HepG2 (cell line): ENCODE data around the gene PRSS36. TPM values are rescaled to one million over a fixed set of nuclear protein-coding genes. Genes with fewer than 3 reads are reported as not detected.

Experiments used
- ATAC-seq: fragments of 200-7000 bp; cut with Tn5 transposase; 3 replicates; pipeline ENCODE4 v1.9.1; 2020; ENCODE audit warnings: mild to moderate bottlenecking, moderate library complexity
- BruUV-seq: library from RNA; stranded (reverse); fragments of 400-500 nt; replicated peaks from 2 replicates; lab custom pipeline; 2021; lab: Mats Ljungman, UMichigan
- CTCF ChIA-PET: fragments of 300-600 bp; formaldehyde crosslinking; extraction: SDS; loops from one replicate; lab custom pipeline; 2021; ENCODE audit warnings: low total read pairs, inconsistent platforms, low intra/inter-chr PET ratio; lab: Yijun Ruan, JAX
- POLR2A ChIA-PET: fragments of 350-600 bp; sonication (Branson Sonifier 250); formaldehyde crosslinking; loops from one replicate; lab custom pipeline; 2020; ENCODE audit warnings: antibody characterized with exemption, inconsistent platforms; lab: Yijun Ruan, JAX
- DNase-seq: peaks from one replicate; pipeline ENCODE4 v3.0.0-alpha.2; 2015; ENCODE audit warnings: low spot score
- FAIRE-seq: peaks from 3 replicates; lab custom pipeline; 2011; peaks lifted over from hg19 to GRCh38; lab: Jason Lieb, UNC
- H2AFZ ChIP-seq: one replicate; pipeline ENCODE4 v1.6.1; 2011; ENCODE audit warnings: low read length, inconsistent platforms
- H3K27ac ChIP-seq: fragments of 300-600 bp; 3 replicates; pipeline ENCODE4 v1.8.0; 2011; ENCODE audit warnings: mixed run types, mild to moderate bottlenecking, mixed read lengths, low read length, inconsistent platforms; ENCODE audit not compliant: insufficient read depth; ENCODE audit errors: extremely low read length
- H3K27me3 ChIP-seq, 2 experiments: fragments of 200-600 bp in 1 of 2; 2 replicates in 1 of 2; 3 replicates in 1 of 2; pipeline versions ENCODE4 v1.6.0 to v1.8.0; 2011; ENCODE audit warnings: low read length in 2 of 2, mild to moderate bottlenecking in 2 of 2, moderate library complexity in 2 of 2, inconsistent platforms in 1 of 2; ENCODE audit not compliant: insufficient read depth in 2 of 2, control insufficient read depth in 1 of 2
- H3K36me3 ChIP-seq, 2 experiments: fragments of 200-600 bp in 1 of 2; replicated peaks in 1 of 2; 2 replicates in 1 of 2; 3 replicates in 1 of 2; pipeline versions ENCODE4 v1.5.1 to v1.8.0; 2011; ENCODE audit warnings: low read length in 2 of 2, inconsistent platforms in 1 of 2; ENCODE audit not compliant: insufficient read depth in 2 of 2, control insufficient read depth in 1 of 2
- H3K4me1 ChIP-seq: 2 replicates; pipeline ENCODE4 v1.5.1; 2012; ENCODE audit warnings: low read length, inconsistent platforms; ENCODE audit not compliant: insufficient read depth
- H3K4me2 ChIP-seq: 2 replicates; pipeline ENCODE4 v1.6.0; 2011; ENCODE audit warnings: low read depth, low read length, inconsistent platforms
- H3K4me3 ChIP-seq, 3 experiments: fragments of 200-600 bp in 1 of 3; sonication (generic), shearing (Covaris generic) in 1 of 3; replicated peaks in 1 of 3; 2 replicates each; pipeline ENCODE4 v1.5.1; 2011 to 2016; ENCODE audit warnings: low read length in 3 of 3, inconsistent platforms in 2 of 3, low read depth in 2 of 3, mild to moderate bottlenecking in 2 of 3, control low read depth in 1 of 3, mixed read lengths in 1 of 3; ENCODE audit not compliant: insufficient read depth in 1 of 3
- H3K79me2 ChIP-seq: one replicate; pipeline ENCODE4 v1.6.1; 2011; ENCODE audit warnings: low read length, inconsistent platforms; ENCODE audit not compliant: insufficient read depth
- H3K9ac ChIP-seq: 2 replicates; pipeline ENCODE4 v1.6.0; 2011; ENCODE audit warnings: mild to moderate bottlenecking, low read depth, low read length, inconsistent platforms; ENCODE audit not compliant: insufficient read depth
- H3K9me3 ChIP-seq: 2 replicates; pipeline ENCODE4 v1.5.1; 2012; ENCODE audit warnings: mild to moderate bottlenecking, low read length
- H4K20me1 ChIP-seq: 2 replicates; pipeline ENCODE4 v1.6.0; 2011; ENCODE audit warnings: inconsistent platforms, mild to moderate bottlenecking, low read length, moderate library complexity; ENCODE audit not compliant: insufficient read depth
- CAMTA2 ChIP-seq: sonication (generic); formaldehyde crosslinking; IDR thresholded peaks from 2 replicates; pipeline ENCODE4 v1.4.0; 2020; ENCODE audit warnings: mild to moderate bottlenecking, missing genetic modification reagents, borderline replicate concordance
- HES4 ChIP-seq: sonication (generic); formaldehyde crosslinking; IDR thresholded peaks from 2 replicates; pipeline ENCODE4 v1.9.0; 2021; ENCODE audit warnings: mild to moderate bottlenecking, missing genetic modification reagents, borderline replicate concordance
- HOXA3 ChIP-seq: sonication (generic); formaldehyde crosslinking; IDR thresholded peaks from 2 replicates; pipeline ENCODE4 v1.5.0; 2020; ENCODE audit warnings: missing genetic modification reagents
- PBX2 ChIP-seq: IDR thresholded peaks from 2 replicates; pipeline ENCODE4 v1.6.1; 2016; ENCODE audit warnings: control low read depth
- RAD51 ChIP-seq: fragments of 450-650 bp; IDR thresholded peaks from 2 replicates; pipeline ENCODE4 v1.6.1; 2016; ENCODE audit warnings: borderline replicate concordance
- SMARCC2 ChIP-seq: fragments of 450-650 bp; IDR thresholded peaks from 2 replicates; pipeline ENCODE4 v1.6.1; 2017; ENCODE audit warnings: antibody characterized with exemption, mild to moderate bottlenecking
- SPEN ChIP-seq: sonication (generic); formaldehyde crosslinking; IDR thresholded peaks from 2 replicates; pipeline ENCODE4 v1.5.1; 2020; ENCODE audit warnings: low read depth, mild to moderate bottlenecking, missing genetic modification reagents
- THAP7 ChIP-seq: sonication (generic); formaldehyde crosslinking; IDR thresholded peaks from 2 replicates; pipeline ENCODE4 v1.8.1; 2023; ENCODE audit warnings: mild to moderate bottlenecking, missing genetic modification reagents
- ZHX2 ChIP-seq, 2 experiments: sonication (generic) in 1 of 2; formaldehyde crosslinking in 1 of 2; IDR thresholded peaks; 2 replicates each; pipeline versions ENCODE4 v1.6.1 to v1.9.0; 2014 to 2022; ENCODE audit warnings: antibody characterized with exemption in 1 of 2, borderline replicate concordance in 1 of 2, inconsistent platforms in 1 of 2, low read depth in 1 of 2, missing genetic modification reagents in 1 of 2
- ZNF317 ChIP-seq: sonication (generic); formaldehyde crosslinking; IDR thresholded peaks from 2 replicates; pipeline ENCODE4 v1.5.0; 2020; ENCODE audit warnings: mild to moderate bottlenecking, missing genetic modification reagents
- ZNF333 ChIP-seq: sonication (generic); formaldehyde crosslinking; IDR thresholded peaks from 2 replicates; pipeline ENCODE4 v1.4.0; 2020; ENCODE audit warnings: mild to moderate bottlenecking, missing genetic modification reagents, borderline replicate concordance
- ZNF468 ChIP-seq: sonication (generic); formaldehyde crosslinking; IDR thresholded peaks from 2 replicates; pipeline ENCODE4 v1.8.0; 2022; ENCODE audit warnings: mild to moderate bottlenecking, moderate library complexity, missing genetic modification reagents
- ZNF605 ChIP-seq: sonication (generic); formaldehyde crosslinking; IDR thresholded peaks from 2 replicates; pipeline ENCODE4 v1.8.0; 2022; ENCODE audit warnings: mild to moderate bottlenecking, missing genetic modification reagents
- ZNF746 ChIP-seq: sonication (generic); formaldehyde crosslinking; IDR thresholded peaks from 2 replicates; pipeline ENCODE4 v1.8.0; 2022; ENCODE audit warnings: mild to moderate bottlenecking, missing genetic modification reagents
- WGBS: methylation state at CpG from one replicate; pipeline ENCODE4 v1.1.6; 2017; ENCODE audit warnings: low lambda C conversion rate; 5-methylcytosine and 5-hydroxymethylcytosine counted together
- in situ Hi-C: cut with HindIII; loops from 2 replicates; pipeline ENCODE4 v1.10.0; 2017; ENCODE audit warnings: low pct_unique_long_range_greater_than_20kb; ENCODE audit not compliant: extremely low pct_ligation_motif_present
- intact Hi-C: fragments of 100-400 bp; cut with micrococcal nuclease; formaldehyde crosslinking; loops from one replicate; pipeline ENCODE4 v1.10.0; 2022; ENCODE audit not compliant: unreplicated experiment
- polyA plus RNA-seq, 8 experiments: library from polyadenylated mRNA; depleted of rRNA in 3 of 8; stranded (reverse) in 7 of 8; unstranded in 1 of 8; fragments of >200 nt; fragmentation: Illumina TruSeq in 4 of 8; extraction: Trizol in 4 of 8; gene quantifications; 2 replicates each; pipeline versions ENCODE4 v1.2.1 to v1.2.3, GENCODE V29; 2011 to 2016; ENCODE audit warnings: low read depth in 4 of 8, missing spikeins in 1 of 8, mixed read lengths in 1 of 8; ENCODE audit not compliant: insufficient read depth in 1 of 8
- total RNA-seq, 5 experiments: library from RNA; depleted of rRNA; stranded (reverse); fragments of >200 nt; fragmentation: Illumina TruSeq; extraction: Trizol; gene quantifications; 2 replicates each; pipeline ENCODE4 v1.2.3, GENCODE V29; 2016; ENCODE audit warnings: low read depth in 1 of 5

The PRSS36 gene
- total and polyA plus RNA-seq, 2 of the 13 experiments (the other 11 are each of a cell fraction or from before 2014, with no cell fraction given), result 1.5 to 2.1 TPM

- in situ Hi-C loops (no loop called here), intact Hi-C loops (loop anchor here (5.0 kb wide), 1 partner anchor 51 kb away; no protein-coding TSS in a partner anchor)
- Histone ChIP-seq H3K36me3 (peaks cover 13 to 23% of the 10 kb centered on the region in 2 experiments), H3K9me3 (no peaks in the 10 kb centered on the region), H3K4me1 (peaks cover 38% of the 10 kb centered on the region), H3K4me3 (peak overlapping the region; percentile 87 to 100 (median 94); a peak in 5 of 6 replicates), H4K20me1 (no peaks in the 10 kb centered on the region), H3K9ac (peak overlapping the region; percentile 90), H3K27ac (peak overlapping the region; percentile 41), H3K27me3 (no peaks in the 10 kb centered on the region), H2AFZ (peak overlapping the region; percentile 24), H3K79me2 (peaks cover 12% of the 10 kb centered on the region), H3K4me2 (peak overlapping the region; percentile 94)
- WGBS, result 70% methylated on average over 28 of the region's 28 CpGs
- no TSS peak for BruUV-seq
- DNase-seq (no peak), FAIRE-seq (peak; percentile 21), ATAC-seq (no peak)
- CTCF ChIA-PET, result interaction anchor here (1.4 kb wide), 1 partner anchor 36 kb away, joined by 9 read pairs; no protein-coding TSS in a partner anchor
- POLR2A ChIA-PET, result interaction anchor here (3.7 kb wide), 1 partner anchor 11 kb away, joined by 17 read pairs; the partner anchor contains the start of gene KAT8
- TF ChIP-seq ZNF605 (peak; percentile 59; the same call in 1 of the 2 replicates), RAD51 (no peak), ZNF317 (CRISPR knock-in tag) (0 out of 2 replicates have a peak, but pooled peaks have one; percentile 36), THAP7 (CRISPR knock-in tag) (no peak), ZNF333 (CRISPR knock-in tag) (0 out of 2 replicates have a peak, but pooled peaks have one; percentile 50), CAMTA2 (CRISPR knock-in tag) (0 out of 2 replicates have a peak, but pooled peaks have one; percentile 40), ZNF468 (CRISPR knock-in tag) (0 out of 2 replicates have a peak, but pooled peaks have one; percentile 31), SMARCC2 (no peak), HOXA3 (CRISPR knock-in tag) (0 out of 2 replicates have a peak, but pooled peaks have one; percentile 30), SPEN (CRISPR knock-in tag) (no peak), PBX2 (CRISPR knock-in tag) (no peak), ZHX2 (IDR thresholded peaks at IDR 0.05; ENCODE audit: low read depth) (no peak), ZHX2 (CRISPR knock-in tag; IDR thresholded peaks at IDR 0.05; ENCODE audit: borderline replicate concordance) (0 out of 2 replicates have a peak, but pooled peaks have one; percentile 38), HES4 (CRISPR knock-in tag) (0 out of 2 replicates have a peak, but pooled peaks have one; percentile 45), ZNF746 (0 out of 2 replicates have a peak, but pooled peaks have one; percentile 6)
These were observed 43.1 kb downstream of the PRSS36 start for GRCh38 chr16:31106509-31107464.
